Stimulated activated naive CD8-positive, alpha-beta T cell treated with anti-CD3 and anti-CD28 coated beads, Interleukin-15, Interleukin-2, amounts not matched to agents 100 U/mL and 50 U/mL, for 24 hours (primary cell): ENCODE measurements around the gene SERPINE2.

Experiments used
- ATAC-seq: fragments of 150-1000 bp; cut with Tn5 transposase; one replicate; pipeline ENCODE4 v1.10.0; 2021
- DNase-seq: peaks from one replicate; pipeline ENCODE4 v3.0.0; 2021

SERPINE2 gene

GRCh38 chr2:223976635-223977226 is 62.4 kb downstream of the SERPINE2 start:
- peak; percentile 88 for ATAC-seq
- DNase-seq: no peak

GRCh38 chr2:223973606-223974005 is 65.5 kb downstream of the SERPINE2 start:
- ATAC-seq: no peak
- DNase-seq: no peak

- DNase-seq (no peak), ATAC-seq (no peak)
Observed at GRCh38 chr2:223972656-223973102, 66.4 kb downstream of the SERPINE2 start.

- no peak for ATAC-seq
- no peak for DNase-seq
Observed at GRCh38 chr2:223971731-223972130, 67.4 kb downstream of the SERPINE2 start.

GRCh38 chr2:223970343-223971128 is 68.5 kb downstream of the SERPINE2 start:
- DNase-seq (peak; percentile 69), ATAC-seq (peak; percentile 55)

GRCh38 chr2:223969856-223970255 is 69.2 kb downstream of the SERPINE2 start:
- DNase-seq (no peak), ATAC-seq (no peak)

GRCh38 chr2:223969315-223969714 is 69.8 kb downstream of the SERPINE2 start:
- no peak for ATAC-seq
- DNase-seq: no peak

GRCh38 chr2:223967981-223968380 is 71.1 kb downstream of the SERPINE2 start:
- ATAC-seq (no peak), DNase-seq (no peak)

GRCh38 chr2:223959688-223960087 is 79.4 kb downstream of the SERPINE2 start:
- ATAC-seq: no peak

GRCh38 chr2:223957092-223957851 is 81.8 kb downstream of the SERPINE2 start, which contains the start of gene MRPL44:
Gene MRPL44, plus strand, starts transcription at chr2:223957463. Its CDS starts 10 bp downstream, at chr2:223957473.
- peak; percentile 99 for DNase-seq
- peak; percentile 99 for ATAC-seq

More at GRCh38 chr2:223959688-223960087, 79.4 kb downstream of the SERPINE2 start:
- no peak for DNase-seq

GRCh38 chr2:223956300-223956699 is 82.8 kb downstream of the SERPINE2 start:
- ATAC-seq (peak; percentile 28), DNase-seq (no peak)

- ATAC-seq: no peak
- no peak for DNase-seq
Observed at GRCh38 chr2:223954401-223954800, 84.7 kb downstream of the SERPINE2 start.

GRCh38 chr2:223952280-223952968 is 86.7 kb downstream of the SERPINE2 start:
- no peak for DNase-seq
- no peak for ATAC-seq

GRCh38 chr2:223950448-223951347 is 88.4 kb downstream of the SERPINE2 start:
- DNase-seq (no peak), ATAC-seq (peak; percentile 13)

- ATAC-seq: no peak
- no peak for DNase-seq
Observed at GRCh38 chr2:223949241-223949840, 89.7 kb downstream of the SERPINE2 start.

GRCh38 chr2:223947711-223948205 is 91.3 kb downstream of the SERPINE2 start:
- no peak for ATAC-seq
- no peak for DNase-seq

GRCh38 chr2:223945755-223946154 is 93.3 kb downstream of the SERPINE2 start:
- ATAC-seq (no peak), DNase-seq (no peak)

GRCh38 chr2:223944703-223945531 is 94.2 kb downstream of the SERPINE2 start, which contains the start of gene WDFY1:
Gene WDFY1, minus strand, starts transcription at chr2:223945335. Its CDS starts 51 bp downstream, at chr2:223945284.
- DNase-seq: peak; percentile 87
- peak; percentile 83 for ATAC-seq

- no peak for ATAC-seq
Observed at GRCh38 chr2:223944166-223944702, 94.9 kb downstream of the SERPINE2 start.

More at GRCh38 chr2:223944166-223944702, 94.9 kb downstream of the SERPINE2 start:
- peak; percentile 45 for DNase-seq
